Activated CD4-positive, alpha-beta T cell treated with anti-CD3 and anti-CD28 coated beads, Interleukin-2, amount 10 ng/mL, durations not matched to agents 24 days and 14 days (primary cell): ENCODE measurements around the gene MTSS2. TPM values are rescaled to one million over a fixed set of nuclear protein-coding genes. Genes with fewer than 3 reads are reported as not detected.

ENCODE experiments used
- DNase-seq: peaks from one replicate; pipeline ENCODE4 v3.0.0; 2022
- H3K27ac Mint-ChIP-seq: one replicate; pipeline ENCODE4 v1.8.0; 2022; ENCODE audit warnings: mild to moderate bottlenecking, mixed read lengths
- H3K27me3 Mint-ChIP-seq: one replicate; pipeline ENCODE4 v1.8.0; 2022; ENCODE audit warnings: mixed read lengths
- H3K36me3 Mint-ChIP-seq: one replicate; pipeline ENCODE4 v1.8.0; 2022; ENCODE audit warnings: low read depth, mild to moderate bottlenecking, mixed read lengths
- H3K4me1 Mint-ChIP-seq: one replicate; pipeline ENCODE4 v1.8.0; 2021; ENCODE audit warnings: mixed read lengths
- H3K4me3 Mint-ChIP-seq: one replicate; pipeline ENCODE4 v1.8.0; 2022; ENCODE audit warnings: mild to moderate bottlenecking, moderate library complexity, mixed read lengths
- H3K9me3 Mint-ChIP-seq: one replicate; pipeline ENCODE4 v1.8.0; 2021; ENCODE audit warnings: mixed read lengths
- intact Hi-C: fragments of 100-400 bp; cut with micrococcal nuclease; formaldehyde crosslinking; loops from one replicate; pipeline ENCODE4 v1.15.1; 2023
- total RNA-seq: library from RNA; stranded (reverse); gene quantifications from 2 replicates; pipeline ENCODE4 v1.2.3, GENCODE V29; 2022

The MTSS2 gene
- total RNA-seq, 1 donor from 2014 or later, result 3.7 TPM

GRCh38 chr16:70709942-70710341, 24.1 kb upstream of the MTSS2 start:
- Mint-ChIP-seq H3K36me3 (no peaks in the 10 kb centered on the region), H3K4me1 (peaks cover 2% of the 10 kb centered on the region), H3K27ac (no peak overlapping the region), H3K4me3 (no peak overlapping the region), H3K9me3 (no peaks in the 10 kb centered on the region), H3K27me3 (no peaks in the 10 kb centered on the region)
- DNase-seq, result no peak
- intact Hi-C loops, result no loop called here

GRCh38 chr16:70709457-70709856, 23.6 kb upstream of the MTSS2 start:
- Mint-ChIP-seq H3K27ac (no peak overlapping the region), H3K9me3 (no peaks in the 10 kb centered on the region), H3K4me1 (peaks cover 2% of the 10 kb centered on the region), H3K4me3 (no peak overlapping the region), H3K36me3 (no peaks in the 10 kb centered on the region), H3K27me3 (no peaks in the 10 kb centered on the region)
- intact Hi-C loops, result no loop called here
- no peak for DNase-seq

- no peak for DNase-seq
- H3K27ac Mint-ChIP-seq, result no peak overlapping the region
- intact Hi-C loops, result no loop called here
- H3K27me3 Mint-ChIP-seq, result no peaks in the 10 kb centered on the region
- no peak overlapping the region for H3K4me3 Mint-ChIP-seq
- no peaks in the 10 kb centered on the region for H3K36me3 Mint-ChIP-seq
- peaks cover 2% of the 10 kb centered on the region for H3K4me1 Mint-ChIP-seq
- no peaks in the 10 kb centered on the region for H3K9me3 Mint-ChIP-seq
Observed at GRCh38 chr16:70708366-70709246, 22.8 kb upstream of the MTSS2 start.

- no peak for DNase-seq
- intact Hi-C loops, result no loop called here
- Mint-ChIP-seq H3K27ac (no peak overlapping the region), H3K36me3 (no peaks in the 10 kb centered on the region), H3K27me3 (no peaks in the 10 kb centered on the region), H3K4me1 (peaks cover 2% of the 10 kb centered on the region), H3K9me3 (no peaks in the 10 kb centered on the region), H3K4me3 (no peak overlapping the region)
Observed at GRCh38 chr16:70706948-70707465, 21.2 kb upstream of the MTSS2 start.

- no peak for DNase-seq
- no peaks in the 10 kb centered on the region for H3K27me3 Mint-ChIP-seq
- H3K9me3 Mint-ChIP-seq, result no peaks in the 10 kb centered on the region
- H3K36me3 Mint-ChIP-seq, result no peaks in the 10 kb centered on the region
- no peak overlapping the region for H3K4me3 Mint-ChIP-seq
- peaks cover 2% of the 10 kb centered on the region for H3K4me1 Mint-ChIP-seq
- H3K27ac Mint-ChIP-seq, result no peak overlapping the region
- intact Hi-C loops, result no loop called here
Observed at GRCh38 chr16:70705056-70705455, 19.2 kb upstream of the MTSS2 start.

- intact Hi-C loops, result no loop called here
- no peak for DNase-seq
- Mint-ChIP-seq H3K4me3 (no peak overlapping the region), H3K27ac (no peak overlapping the region), H3K27me3 (no peaks in the 10 kb centered on the region), H3K36me3 (no peaks in the 10 kb centered on the region), H3K9me3 (no peaks in the 10 kb centered on the region), H3K4me1 (no peaks in the 10 kb centered on the region)
Observed at GRCh38 chr16:70704586-70704985, 18.7 kb upstream of the MTSS2 start.

GRCh38 chr16:70703835-70704381, 18.1 kb upstream of the MTSS2 start:
- H3K9me3 Mint-ChIP-seq, result no peaks in the 10 kb centered on the region
- no peak overlapping the region for H3K27ac Mint-ChIP-seq
- intact Hi-C loops, result no loop called here
- no peaks in the 10 kb centered on the region for H3K4me1 Mint-ChIP-seq
- no peaks in the 10 kb centered on the region for H3K36me3 Mint-ChIP-seq
- no peaks in the 10 kb centered on the region for H3K27me3 Mint-ChIP-seq
- H3K4me3 Mint-ChIP-seq, result no peak overlapping the region
- no peak for DNase-seq

GRCh38 chr16:70703041-70703834, 17.4 kb upstream of the MTSS2 start:
- no peaks in the 10 kb centered on the region for H3K4me1 Mint-ChIP-seq
- H3K27ac Mint-ChIP-seq, result no peak overlapping the region
- H3K27me3 Mint-ChIP-seq, result no peaks in the 10 kb centered on the region
- intact Hi-C loops, result no loop called here
- peaks cover 2% of the 10 kb centered on the region for H3K36me3 Mint-ChIP-seq
- DNase-seq, result no peak
- H3K4me3 Mint-ChIP-seq, result no peak overlapping the region
- no peaks in the 10 kb centered on the region for H3K9me3 Mint-ChIP-seq

GRCh38 chr16:70702624-70703023, 16.8 kb upstream of the MTSS2 start:
- H3K36me3 Mint-ChIP-seq, result peaks cover 2% of the 10 kb centered on the region
- intact Hi-C loops, result no loop called here
- no peaks in the 10 kb centered on the region for H3K27me3 Mint-ChIP-seq
- no peak overlapping the region for H3K27ac Mint-ChIP-seq
- no peaks in the 10 kb centered on the region for H3K9me3 Mint-ChIP-seq
- DNase-seq, result no peak
- peaks cover 2% of the 10 kb centered on the region for H3K4me1 Mint-ChIP-seq
- H3K4me3 Mint-ChIP-seq, result no peak overlapping the region

GRCh38 chr16:70701998-70702397, 16.1 kb upstream of the MTSS2 start:
- Mint-ChIP-seq H3K27me3 (no peaks in the 10 kb centered on the region), H3K9me3 (no peaks in the 10 kb centered on the region), H3K36me3 (peaks cover 2% of the 10 kb centered on the region), H3K4me1 (peaks cover 3% of the 10 kb centered on the region), H3K27ac (peak overlapping the region; percentile 45), H3K4me3 (no peak overlapping the region)
- intact Hi-C loops, result no loop called here
- DNase-seq, result no peak

GRCh38 chr16:70701596-70701995, 15.7 kb upstream of the MTSS2 start:
- peak overlapping the region; percentile 11 for H3K27ac Mint-ChIP-seq
- H3K4me1 Mint-ChIP-seq, result peaks cover 7% of the 10 kb centered on the region
- intact Hi-C loops, result no loop called here
- no peaks in the 10 kb centered on the region for H3K9me3 Mint-ChIP-seq
- H3K4me3 Mint-ChIP-seq, result no peak overlapping the region
- H3K36me3 Mint-ChIP-seq, result peaks cover 4% of the 10 kb centered on the region
- no peaks in the 10 kb centered on the region for H3K27me3 Mint-ChIP-seq
- DNase-seq, result no peak

GRCh38 chr16:70701036-70701435, 15.2 kb upstream of the MTSS2 start:
- no peaks in the 10 kb centered on the region for H3K27me3 Mint-ChIP-seq
- no peak overlapping the region for H3K4me3 Mint-ChIP-seq
- H3K27ac Mint-ChIP-seq, result no peak overlapping the region
- intact Hi-C loops, result no loop called here
- H3K36me3 Mint-ChIP-seq, result peaks cover 4% of the 10 kb centered on the region
- H3K4me1 Mint-ChIP-seq, result peaks cover 11% of the 10 kb centered on the region
- no peaks in the 10 kb centered on the region for H3K9me3 Mint-ChIP-seq
- DNase-seq, result no peak

GRCh38 chr16:70700101-70701020, 14.5 kb upstream of the MTSS2 start:
- H3K4me1 Mint-ChIP-seq, result peaks cover 18% of the 10 kb centered on the region
- H3K36me3 Mint-ChIP-seq, result peaks cover 4% of the 10 kb centered on the region
- intact Hi-C loops, result no loop called here
- no peaks in the 10 kb centered on the region for H3K9me3 Mint-ChIP-seq
- DNase-seq, result no peak
- no peak overlapping the region for H3K27ac Mint-ChIP-seq
- H3K4me3 Mint-ChIP-seq, result no peak overlapping the region
- H3K27me3 Mint-ChIP-seq, result no peaks in the 10 kb centered on the region
